Mesodermal cell (in vitro differentiated cells): Measurements from ENCODE around the gene RAMP1.
"Not testable (repeated sequence)": the region's sequence is repeated elsewhere in the genome, so short reads cannot be mapped to it uniquely, and the experiment has no call there.

ENCODE experiments used
- H3K27ac ChIP-seq: 2 replicates; pipeline ENCODE4 v1.7.0; 2013; ENCODE audit warnings: mild to moderate bottlenecking, low read depth, low read length, moderate library complexity; ENCODE audit not compliant: severe bottlenecking
- H3K36me3 ChIP-seq: 2 replicates; pipeline ENCODE4 v1.7.1; 2013; ENCODE audit warnings: mild to moderate bottlenecking, low read length, moderate library complexity; ENCODE audit not compliant: control insufficient read depth, insufficient read depth
- H3K4me1 ChIP-seq: one replicate; pipeline ENCODE4 v1.7.1; 2013; ENCODE audit warnings: mild to moderate bottlenecking, low read length; ENCODE audit not compliant: insufficient read depth, control insufficient read depth, poor library complexity, severe bottlenecking
- H3K4me3 ChIP-seq: 2 replicates; pipeline ENCODE4 v1.7.0; 2013; ENCODE audit warnings: low read length, control low read depth, mild to moderate bottlenecking; ENCODE audit not compliant: insufficient read depth, poor library complexity, severe bottlenecking; ENCODE audit errors: extremely low read depth
- H3K9me3 ChIP-seq: 2 replicates; pipeline ENCODE4 v1.7.1; 2013; ENCODE audit warnings: mild to moderate bottlenecking, low read length, moderate library complexity; ENCODE audit not compliant: control insufficient read depth
- WGBS, 2 experiments: methylation state at CpG; one replicate each; pipeline ENCODE4 v1.1.5; 2013; ENCODE audit warnings: missing lambda C conversion rate in 2 of 2; ENCODE audit not compliant: insufficient coverage in 2 of 2; 5-methylcytosine and 5-hydroxymethylcytosine counted together

Gene RAMP1

GRCh38 chr2:237941239-237941638 lies 81.8 kb downstream of the RAMP1 start:
- peaks cover under 1% of the 10 kb centered on the region for H3K4me1 ChIP-seq
- no peak overlapping the region for H3K4me3 ChIP-seq
- WGBS, 2 experiments = 80% methylated on average over 1 of the region's 2 CpGs; no CpG with 5 or more reads in 1 of the 2 experiments
- H3K9me3 ChIP-seq = peaks cover 16% of the 10 kb centered on the region
- H3K27ac ChIP-seq = no peak overlapping the region
- no peaks in the 10 kb centered on the region for H3K36me3 ChIP-seq

- WGBS, 2 experiments = 84 to 85% methylated on average over 3 of the region's 3 CpGs
- no peak overlapping the region for H3K4me3 ChIP-seq
- peaks cover 16% of the 10 kb centered on the region for H3K9me3 ChIP-seq
- no peak overlapping the region for H3K27ac ChIP-seq
- H3K36me3 ChIP-seq = no peaks in the 10 kb centered on the region
- no peaks in the 10 kb centered on the region for H3K4me1 ChIP-seq
Observed at GRCh38 chr2:237942513-237942899, 83.1 kb downstream of the RAMP1 start.

GRCh38 chr2:237943395-237944094 lies 84.1 kb downstream of the RAMP1 start:
- Histone ChIP-seq H3K36me3 (no peaks in the 10 kb centered on the region), H3K4me3 (no peak overlapping the region), H3K4me1 (no peaks in the 10 kb centered on the region), H3K27ac (no peak overlapping the region), H3K9me3 (peaks cover 16% of the 10 kb centered on the region)
- 95 to 98% methylated on average over 6 to 7 of the region's 7 CpGs for WGBS, 2 experiments

- Histone ChIP-seq H3K9me3 (peaks cover 16% of the 10 kb centered on the region), H3K36me3 (no peaks in the 10 kb centered on the region), H3K27ac (no peak overlapping the region), H3K4me3 (no peak overlapping the region), H3K4me1 (no peaks in the 10 kb centered on the region)
- WGBS, 2 experiments = 79 to 85% methylated on average over 3 of the region's 4 CpGs
Observed at GRCh38 chr2:237944302-237944701, 84.9 kb downstream of the RAMP1 start.

GRCh38 chr2:237946423-237946822 lies 87.0 kb downstream of the RAMP1 start:
- no peak overlapping the region for H3K4me3 ChIP-seq
- WGBS, 2 experiments = 50 to 82% methylated on average over 1 of the region's 1 CpG
- H3K4me1 ChIP-seq = no peaks in the 10 kb centered on the region

GRCh38 chr2:237951354-237951753 lies 91.9 kb downstream of the RAMP1 start:
- not testable (repeated sequence) for H3K9me3 ChIP-seq, H3K4me3 ChIP-seq, H3K27ac ChIP-seq, H3K4me1 ChIP-seq, H3K36me3 ChIP-seq
- WGBS, 2 experiments = 89 to 95% methylated on average over 3 to 4 of the region's 4 CpGs

More at GRCh38 chr2:237946423-237946822, 87.0 kb downstream of the RAMP1 start:
- Histone ChIP-seq H3K27ac (no peak overlapping the region), H3K9me3 (peaks cover 16% of the 10 kb centered on the region), H3K36me3 (no peaks in the 10 kb centered on the region)

- Histone ChIP-seq H3K4me3 (no peak overlapping the region), H3K4me1 (no peaks in the 10 kb centered on the region), H3K36me3 (no peaks in the 10 kb centered on the region), H3K27ac (no peak overlapping the region), H3K9me3 (no peaks in the 10 kb centered on the region)
- no CpG with 5 or more reads among the region's 3 CpGs for WGBS, 2 experiments
Observed at GRCh38 chr2:237951878-237952277, 92.5 kb downstream of the RAMP1 start.

GRCh38 chr2:237952851-237953250 lies 93.4 kb downstream of the RAMP1 start:
- Histone ChIP-seq H3K27ac (no peak overlapping the region), H3K9me3 (no peaks in the 10 kb centered on the region), H3K4me3 (no peak overlapping the region), H3K4me1 (no peaks in the 10 kb centered on the region), H3K36me3 (no peaks in the 10 kb centered on the region)
- whole genome bisulfite sequencing, 2 experiments = 100% methylated on average over 1 of the region's 2 CpGs; no CpG with 5 or more reads in 1 of the 2 experiments

- 17 to 20% methylated on average over 43 to 52 of the region's 64 CpGs for WGBS, 2 experiments
- peak overlapping the region; percentile 26 for H3K4me3 ChIP-seq
Observed at GRCh38 chr2:237955640-237956401, 96.4 kb downstream of the RAMP1 start.

GRCh38 chr2:237956402-237956736 lies 96.9 kb downstream of the RAMP1 start:
- Histone ChIP-seq H3K27ac (no peak overlapping the region), H3K9me3 (no peaks in the 10 kb centered on the region), H3K4me3 (peak overlapping the region; percentile 26), H3K4me1 (no peaks in the 10 kb centered on the region), H3K36me3 (no peaks in the 10 kb centered on the region)
- 5 to 11% methylated on average over 12 to 15 of the region's 23 CpGs for WGBS, 2 experiments

More at GRCh38 chr2:237955640-237956401, 96.4 kb downstream of the RAMP1 start:
- H3K4me1 ChIP-seq = no peaks in the 10 kb centered on the region
- no peaks in the 10 kb centered on the region for H3K9me3 ChIP-seq
- H3K27ac ChIP-seq = no peak overlapping the region
- H3K36me3 ChIP-seq = no peaks in the 10 kb centered on the region

GRCh38 chr2:237961637-237962036 lies 102.2 kb downstream of the RAMP1 start:
- no peak overlapping the region for H3K27ac ChIP-seq
- no peak overlapping the region for H3K4me3 ChIP-seq
- H3K36me3 ChIP-seq = no peaks in the 10 kb centered on the region
- no peaks in the 10 kb centered on the region for H3K4me1 ChIP-seq
- 80% methylated on average over 4 of the region's 5 CpGs; no CpG with 5 or more reads in 1 of the 2 experiments for WGBS, 2 experiments
- H3K9me3 ChIP-seq = peaks cover 16% of the 10 kb centered on the region
